Measurements from ENCODE around the gene CEP112. TPM values are rescaled to one million over a fixed set of nuclear protein-coding genes. Genes with fewer than 3 reads are reported as not detected.

Gene CEP112
- total and polyA plus RNA-seq, 2 of the 8 experiments (the other 6 are each of a cell fraction or from before 2014, with no cell fraction given), result 0.62 to 3.1 TPM

DNA sequence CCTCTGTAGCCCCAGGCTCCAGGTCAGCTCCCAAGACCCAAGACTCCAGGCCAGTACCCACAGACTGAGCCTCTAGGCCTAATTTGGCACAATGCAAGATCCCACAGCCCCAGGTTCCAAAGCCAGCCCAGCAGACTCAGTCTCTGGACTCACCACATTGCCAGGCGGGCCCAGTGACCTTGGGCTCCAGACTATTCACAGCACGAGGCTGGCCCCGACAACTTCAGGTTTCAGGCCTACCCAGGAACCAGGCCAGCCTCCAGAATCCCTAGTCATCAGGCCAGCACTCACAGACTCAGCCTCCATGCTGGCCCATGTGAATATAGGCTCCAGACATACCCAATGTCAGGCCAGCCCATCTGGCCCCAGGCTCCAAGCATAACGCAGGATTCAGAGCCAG, 103.8 kb downstream of the CEP112 start:
- no peaks in the 10 kb centered on the region for H3K79me1 ChIP-seq (ENCODE audit: low read depth, low read length)

More for the DNA sequence above, 103.8 kb downstream of the CEP112 start:
- no peak for DNase-seq (ENCODE audit: low read depth in 1 of 2, low spot score in 2 of 2)
- H2BK120ac ChIP-seq (replicated peaks; ENCODE audit: low read depth, low read length), result no peak overlapping the region
- H2BK5ac ChIP-seq (ENCODE audit: low read depth, low read length), result no peak overlapping the region
- WGBS, 2 experiments (ENCODE audit: extremely low coverage in 1 of 2, insufficient coverage in 1 of 2, insufficient read length in 1 of 2, insufficient replicate concordance in 2 of 2, low coverage in 1 of 2, low lambda C conversion rate in 2 of 2, missing lambda C conversion rate in 1 of 2), result 86% methylated on average over 4 of the region's 4 CpGs; no CpG with 5 or more reads in 1 of the 2 experiments
- H3K18ac ChIP-seq (ENCODE audit: extremely low read depth, low read length), result no peak overlapping the region
- H3K4me1 ChIP-seq (replicated peaks in 1 of 4; ENCODE audit: control insufficient read depth in 3 of 4, insufficient read depth in 4 of 4, low read length in 3 of 4), result no peaks in the 10 kb centered on the region
- H3K27me3 ChIP-seq (replicated peaks in 1 of 4; ENCODE audit: control insufficient read depth in 3 of 4, extremely low read depth in 1 of 4, insufficient read depth in 3 of 4, low read length in 3 of 4), result no peaks in the 10 kb centered on the region
- H3K56ac ChIP-seq (replicated peaks; ENCODE audit: insufficient read length, low read depth, low read length), result no peak overlapping the region
- CTCF ChIA-PET (ENCODE audit: partially characterized antibody), result no interaction called here
- no peak overlapping the region for H2BK12ac ChIP-seq (ENCODE audit: low read depth, low read length)
- TF ChIP-seq SRF (IDR thresholded peaks at IDR 0.05; ENCODE audit: low read depth, low read length), result no peak
- no peak for TF ChIP-seq SP2 (IDR thresholded peaks at IDR 0.05; ENCODE audit: low read length)
- no peak for TF ChIP-seq POU5F1 (IDR thresholded peaks at IDR 0.05; ENCODE audit: low read depth, low read length)
- TF ChIP-seq SUZ12 (IDR thresholded peaks at IDR 0.05; ENCODE audit: low read length), result no peak
- TF ChIP-seq, protein P1, sequence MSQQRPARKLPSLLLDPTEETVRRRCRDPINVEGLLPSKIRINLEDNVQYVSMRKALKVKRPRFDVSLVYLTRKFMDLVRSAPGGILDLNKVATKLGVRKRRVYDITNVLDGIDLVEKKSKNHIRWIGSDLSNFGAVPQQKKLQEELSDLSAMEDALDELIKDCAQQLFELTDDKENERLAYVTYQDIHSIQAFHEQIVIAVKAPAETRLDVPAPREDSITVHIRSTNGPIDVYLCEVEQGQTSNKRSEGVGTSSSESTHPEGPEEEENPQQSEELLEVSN (IDR thresholded peaks at IDR 0.05), result no peak
- TF ChIP-seq JUN (IDR thresholded peaks at IDR 0.05; ENCODE audit: low read depth, low read length), result no peak
- no peak for TF ChIP-seq POLR2AphosphoS5 (IDR thresholded peaks at IDR 0.05; ENCODE audit: low read depth, low read length)
- TF ChIP-seq BACH1 (IDR thresholded peaks at IDR 0.05; ENCODE audit: low read length), result no peak
- FAIRE-seq, result no peak
- H4K8ac ChIP-seq (ENCODE audit: extremely low read depth, insufficient read depth, low read length), result no peak overlapping the region; the same call in none of the 2 replicates
- H3K36me3 ChIP-seq (ENCODE audit: control insufficient read depth in 2 of 4, insufficient read depth in 4 of 4, low read length in 3 of 4), result no peaks in the 10 kb centered on the region
- H4K5ac ChIP-seq (ENCODE audit: insufficient read length, low read depth, low read length), result no peak overlapping the region
- H3K14ac ChIP-seq (ENCODE audit: insufficient read length), result no peak overlapping the region
- H3K9ac ChIP-seq (replicated peaks in 1 of 4; ENCODE audit: extremely low read depth in 1 of 4, low read depth in 3 of 4, low read length in 3 of 4), result no peak overlapping the region
- H3K27ac ChIP-seq (ENCODE audit: low read depth, low read length), result no peak overlapping the region
- no peaks in the 10 kb centered on the region for H3K79me2 ChIP-seq (ENCODE audit: control insufficient read depth in 1 of 2, insufficient read depth in 2 of 2, low read length in 2 of 2)
- no peaks in the 10 kb centered on the region; the same call in 1 of the 2 replicates for H3K23me2 ChIP-seq (ENCODE audit: low read depth, low read length)
- H2BK20ac ChIP-seq (ENCODE audit: low read length), result no peak overlapping the region
- no peak overlapping the region for H2AFZ ChIP-seq (ENCODE audit: low read length)
- no peak overlapping the region for H2AK5ac ChIP-seq (ENCODE audit: low read depth, low read length)
- H4K91ac ChIP-seq (replicated peaks; ENCODE audit: insufficient read length, low read length), result no peak overlapping the region
- no peak overlapping the region for H3K23ac ChIP-seq (ENCODE audit: insufficient read length)
- no peak overlapping the region for H3K4me2 ChIP-seq (ENCODE audit: insufficient read depth in 1 of 2, low read depth in 2 of 2, low read length in 2 of 2)
- no peaks in the 10 kb centered on the region for H4K20me1 ChIP-seq (replicated peaks in 1 of 2; ENCODE audit: control insufficient read depth in 1 of 2, insufficient read depth in 2 of 2, low read length in 2 of 2)
- H2BK15ac ChIP-seq (ENCODE audit: low read length), result no peak overlapping the region
- H3K4ac ChIP-seq (replicated peaks; ENCODE audit: insufficient read length, low read depth, low read length), result no peak overlapping the region
- POLR2A ChIA-PET (ENCODE audit: partially characterized antibody), result no interaction called here
- H3K9me3 ChIP-seq (ENCODE audit: insufficient read depth in 2 of 2, low read depth in 1 of 2, low read length in 1 of 2), result no peaks in the 10 kb centered on the region; a peak in 1 of 4 replicates
- H3K4me3 ChIP-seq (ENCODE audit: extremely low read depth in 1 of 4, insufficient read depth in 2 of 4, low read depth in 3 of 4, low read length in 4 of 4), result no peak overlapping the region

All from H1 (cell line).